Gastroesophageal sphincter (tissue), 3 donors: ENCODE results near the gene GRIK1.

Source experiments
- CTCF ChIP-seq, 4 experiments: fragments of 200-600 bp in 2 of 4; fragments of 450-650 bp in 2 of 4; sonication (generic) in 1 of 4; IDR thresholded peaks; one replicate each; pipeline ENCODE4 v1.5.1; 2017 to 2019; ENCODE audit warnings: antibody characterized with exemption in 4 of 4, mild to moderate bottlenecking in 2 of 4, moderate library complexity in 2 of 4
- EP300 ChIP-seq: sonication (generic); formaldehyde crosslinking; IDR thresholded peaks from one replicate; pipeline ENCODE4 v1.6.1; 2017; ENCODE audit warnings: antibody characterized with exemption, mild to moderate bottlenecking
- POLR2A ChIP-seq, 2 donors: fragments of 450-650 bp; IDR thresholded peaks; one replicate each; pipeline ENCODE4 v1.6.1; 2017; ENCODE audit warnings: antibody characterized with exemption in 2 of 2, mild to moderate bottlenecking in 2 of 2, moderate library complexity in 1 of 2
- POLR2AphosphoS5 ChIP-seq: sonication (generic); formaldehyde crosslinking; IDR thresholded peaks from one replicate; pipeline ENCODE4 v1.6.1; 2017; ENCODE audit warnings: antibody characterized with exemption

- TF ChIP-seq CTCF (IDR thresholded peaks at IDR 0.05): no peak
- no peak for TF ChIP-seq POLR2A (IDR thresholded peaks at IDR 0.05)
- TF ChIP-seq EP300: no peak
- TF ChIP-seq POLR2AphosphoS5: no peak
Measured at GRCh38 chr21:29726044-29726443, 213.8 kb downstream of the GRIK1 start.
